Measurements from ENCODE around the gene RND3.

- no peak for TF ChIP-seq RFX5 (IDR thresholded peaks at IDR 0.05; ENCODE audit: low read depth, low read length)
- TF ChIP-seq ZGPAT (CRISPR knock-in tag; IDR thresholded peaks at IDR 0.05), result no peak
- TF ChIP-seq CTCF (CRISPR knock-in tag; IDR thresholded peaks at IDR 0.05), result no peak; the same call in 1 of the 2 replicates
- TF ChIP-seq ZNF12 (CRISPR knock-in tag; IDR thresholded peaks at IDR 0.05), result no peak
- TF ChIP-seq DPF2 (CRISPR knock-in tag; IDR thresholded peaks at IDR 0.05; ENCODE audit: borderline replicate concordance, low read depth), result no peak
Observed at GRCh38 chr2:150425121-150425955, 62.1 kb downstream of the RND3 start.

Data from HepG2 (cell line).